K562 (cell line): ENCODE data around the gene SCN2B.

Experiments
- CTCF ChIP-seq, 3 experiments: IDR thresholded peaks in 2 of 3; conservative IDR thresholded peaks in 1 of 3; 2 replicates each; pipeline ENCODE4 v1.5.1; 2011 to 2012; ENCODE audit warnings: low read length in 3 of 3, mild to moderate bottlenecking in 3 of 3, control low read depth in 2 of 3, improper control_type of control experiment in 1 of 3, inconsistent platforms in 1 of 3, low read depth in 1 of 3, mixed read lengths in 1 of 3, moderate library complexity in 1 of 3; ENCODE audit not compliant: insufficient read depth in 2 of 3
- GATAD2A ChIP-seq: fragments of 450-650 bp; IDR thresholded peaks from 2 replicates; pipeline ENCODE4 v1.6.1; 2017
- MAFF ChIP-seq: IDR thresholded peaks from 2 replicates; pipeline ENCODE4 v1.6.1; 2012; ENCODE audit warnings: low read length, improper control_type of control experiment

DNA sequence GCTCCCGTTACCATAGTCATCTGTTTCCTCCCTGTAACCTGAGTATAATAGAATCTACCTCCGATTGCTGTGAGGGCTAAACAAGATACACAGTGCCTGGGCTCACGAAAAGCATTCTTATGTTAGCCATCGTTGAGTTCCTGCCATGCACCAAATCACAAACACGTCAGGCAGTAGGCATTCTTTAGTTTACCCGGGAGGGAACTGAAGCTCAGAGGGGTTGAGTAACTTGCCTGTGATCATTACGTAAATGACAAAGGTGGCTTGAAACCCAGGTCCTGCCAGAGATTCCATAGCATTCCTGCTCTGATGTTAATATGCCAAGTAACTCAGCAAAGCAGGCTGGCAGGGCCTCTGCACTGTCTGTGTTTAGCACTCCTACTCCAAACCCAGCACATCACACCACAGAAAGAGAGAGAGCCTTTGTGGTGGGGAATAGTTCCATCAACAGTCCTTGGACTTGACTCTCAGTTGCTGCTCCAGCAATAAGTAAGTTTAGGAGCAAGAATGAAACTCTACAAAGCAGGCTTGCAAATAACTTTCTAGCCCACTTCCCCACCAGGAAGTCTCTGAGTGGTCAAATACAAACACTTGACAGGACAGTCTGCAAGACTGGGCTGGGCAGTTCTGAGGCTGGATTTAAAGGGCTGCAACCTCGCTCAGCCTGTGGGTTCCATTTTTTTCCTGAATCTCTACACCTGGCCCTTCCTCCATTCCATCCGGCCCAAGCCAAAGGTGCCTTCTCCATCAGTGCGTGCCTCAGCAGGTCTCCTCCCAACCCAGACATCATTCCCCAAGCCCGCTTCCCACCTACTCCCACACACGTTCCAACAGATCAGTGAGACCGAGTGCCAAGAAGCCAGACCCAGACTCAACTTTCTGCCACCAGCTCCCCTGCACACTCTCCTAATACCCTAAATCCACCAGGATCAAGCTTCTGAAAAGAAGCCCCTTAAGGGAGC, 1.1 kb downstream of the SCN2B start:
- TF ChIP-seq GATAD2A (no peak), CTCF (IDR thresholded peaks at IDR 0.05 in 2 of 3, conservative IDR thresholded peaks at IDR 0.05 in 1 of 3; ENCODE audit: insufficient read depth in 2 of 3, low read depth in 1 of 3, low read length in 3 of 3) (no peak), MAFF (no peak)
